Measurements from ENCODE around the gene SLC8A1. TPM values are rescaled to one million over a fixed set of nuclear protein-coding genes. Genes with fewer than 3 reads are reported as not detected.

SLC8A1 gene
- polyA plus RNA-seq, 3 donors = 16.9 to 18.2 (median 18.0) TPM

GRCh38 chr2:40213619-40214018 is 238.3 kb downstream of the SLC8A1 start:
- intact Hi-C loops (cut with micrococcal nuclease) = no loop called here
- Histone ChIP-seq H3K9ac (ENCODE audit: insufficient read depth, low read length, poor library complexity, severe bottlenecking) (no peak overlapping the region), H3K4me1 (ENCODE audit: control insufficient read depth in 1 of 2, insufficient read depth in 2 of 2, low read length in 2 of 2) (no peaks in the 10 kb centered on the region), H3K27me3 (ENCODE audit: control insufficient read depth in 2 of 2, insufficient read depth in 2 of 2, low read length in 2 of 2) (no peaks in the 10 kb centered on the region), H3K79me2 (ENCODE audit: insufficient read depth, low read length) (no peaks in the 10 kb centered on the region), H3K27ac (ENCODE audit: low read depth in 1 of 2, low read length in 2 of 2) (no peak overlapping the region), H3K9me3 (replicated peaks in 1 of 2; ENCODE audit: control insufficient read depth in 1 of 2, insufficient read depth in 1 of 2, low read length in 2 of 2) (no peaks in the 10 kb centered on the region), H3K4me2 (replicated peaks; ENCODE audit: extremely low read depth, low read length, poor library complexity, severe bottlenecking) (no peak overlapping the region), H2AFZ (ENCODE audit: insufficient read depth, low read depth, low read length, poor library complexity, severe bottlenecking) (no peak overlapping the region), H3K36me3 (replicated peaks in 1 of 2; ENCODE audit: control insufficient read depth in 1 of 2, insufficient read depth in 2 of 2, low read length in 2 of 2) (peaks cover 0 to 8% of the 10 kb centered on the region in 2 donors), H3K4me3 (replicated peaks in 1 of 3; ENCODE audit: low read depth in 2 of 3, low read length in 3 of 3) (no peak overlapping the region), H4K20me1 (ENCODE audit: insufficient read depth, low read length) (peaks cover 75% of the 10 kb centered on the region)
- H3K4me1 Mint-ChIP-seq = peaks cover 2% of the 10 kb centered on the region
- H3K27ac Mint-ChIP-seq = no peak overlapping the region
- H3K4me3 Mint-ChIP-seq = no peak overlapping the region
- H3K36me3 Mint-ChIP-seq = peaks cover 22 to 25% of the 10 kb centered on the region in 2 donors
- TF ChIP-seq CTCF (IDR thresholded peaks at IDR 0.05) = no peak
- no peak for DNase-seq
- H3K27me3 Mint-ChIP-seq (ENCODE audit: low read depth in 3 of 3) = peaks cover 0 to 4% (median 0%) of the 10 kb centered on the region in 3 donors
- H3K9me3 Mint-ChIP-seq = peaks cover 0 to 5% (median 1%) of the 10 kb centered on the region in 7 donors
- WGBS (ENCODE audit: insufficient coverage) = no CpG with 5 or more reads among the region's 3 CpGs

GRCh38 chr2:40213071-40213470 is 238.8 kb downstream of the SLC8A1 start:
- Histone ChIP-seq H3K79me2 (ENCODE audit: insufficient read depth, low read length) (no peaks in the 10 kb centered on the region), H3K9ac (ENCODE audit: insufficient read depth, low read length, poor library complexity, severe bottlenecking) (no peak overlapping the region), H3K4me3 (replicated peaks in 1 of 3; ENCODE audit: low read depth in 2 of 3, low read length in 3 of 3) (no peak overlapping the region), H3K4me2 (replicated peaks; ENCODE audit: extremely low read depth, low read length, poor library complexity, severe bottlenecking) (no peak overlapping the region), H3K36me3 (replicated peaks in 1 of 2; ENCODE audit: control insufficient read depth in 1 of 2, insufficient read depth in 2 of 2, low read length in 2 of 2) (peaks cover 0 to 8% of the 10 kb centered on the region in 2 donors), H3K27ac (ENCODE audit: low read depth in 1 of 2, low read length in 2 of 2) (no peak overlapping the region), H3K27me3 (ENCODE audit: control insufficient read depth in 2 of 2, insufficient read depth in 2 of 2, low read length in 2 of 2) (no peaks in the 10 kb centered on the region), H3K4me1 (ENCODE audit: control insufficient read depth in 1 of 2, insufficient read depth in 2 of 2, low read length in 2 of 2) (no peaks in the 10 kb centered on the region), H3K9me3 (replicated peaks in 1 of 2; ENCODE audit: control insufficient read depth in 1 of 2, insufficient read depth in 1 of 2, low read length in 2 of 2) (no peaks in the 10 kb centered on the region), H4K20me1 (ENCODE audit: insufficient read depth, low read length) (peaks cover 75% of the 10 kb centered on the region), H2AFZ (ENCODE audit: insufficient read depth, low read depth, low read length, poor library complexity, severe bottlenecking) (no peak overlapping the region)
- peaks cover 22 to 25% of the 10 kb centered on the region in 2 donors for H3K36me3 Mint-ChIP-seq
- peaks cover 0 to 4% (median 0%) of the 10 kb centered on the region in 3 donors for H3K27me3 Mint-ChIP-seq (ENCODE audit: low read depth in 3 of 3)
- no peak for TF ChIP-seq CTCF (IDR thresholded peaks at IDR 0.05)
- no peak overlapping the region for H3K4me3 Mint-ChIP-seq
- no peaks in the 10 kb centered on the region for H3K4me1 Mint-ChIP-seq
- no peak overlapping the region for H3K27ac Mint-ChIP-seq
- peaks cover 0 to 5% (median 1%) of the 10 kb centered on the region in 7 donors for H3K9me3 Mint-ChIP-seq
- DNase-seq = no peak
- no CpG with 5 or more reads among the region's 1 CpG for WGBS (ENCODE audit: insufficient coverage)
- intact Hi-C loops (cut with micrococcal nuclease) = no loop called here

Measured in CD14-positive monocyte (primary cell).